OCI-LY7 (cell line): ENCODE data around the gene PPP1R11. TPM values are rescaled to one million over a fixed set of nuclear protein-coding genes. Genes with fewer than 3 reads are reported as not detected.

Source experiments
- BruUV-seq: library from RNA; stranded (reverse); fragments of 400-500 nt; replicated peaks from 2 replicates; lab custom pipeline; 2021; lab: Mats Ljungman, UMichigan
- CTCF ChIA-PET: fragments of 300-600 bp; sonication (Branson Sonifier 250); formaldehyde crosslinking; loops from one replicate; lab custom pipeline; 2022; ENCODE audit warnings: antibody characterized with exemption; ENCODE audit not compliant: unreplicated experiment; lab: Charles Lee
- POLR2A ChIA-PET: fragments of 300-600 bp; sonication (Branson Sonifier 250); formaldehyde crosslinking; loops from one replicate; lab custom pipeline; 2022; ENCODE audit warnings: antibody characterized with exemption; lab: Charles Lee
- DNase-seq: peaks from one replicate; pipeline ENCODE4 v3.0.0-alpha.2; 2015; ENCODE audit warnings: low spot score
- H2AFZ ChIP-seq: fragments of 200-600 bp; sonication (generic), shearing (Covaris generic); 2 replicates; pipeline ENCODE4 v1.6.1; 2014; ENCODE audit warnings: mild to moderate bottlenecking, antibody characterized with exemption, low read length, moderate library complexity
- H3K27ac ChIP-seq: fragments of 200-600 bp; sonication (generic); 2 replicates; pipeline ENCODE4 v1.5.1; 2014; ENCODE audit warnings: mixed run types, low read depth, mild to moderate bottlenecking, moderate library complexity, low read length, inconsistent platforms; ENCODE audit not compliant: poor library complexity, severe bottlenecking
- H3K36me3 ChIP-seq: fragments of 200-600 bp; sonication (generic); 2 replicates; pipeline ENCODE4 v1.6.1; 2014; ENCODE audit warnings: mild to moderate bottlenecking, antibody characterized with exemption, low read length, moderate library complexity, mixed read lengths; ENCODE audit not compliant: insufficient read depth
- H3K4me1 ChIP-seq: fragments of 200-600 bp; sonication (generic); 2 replicates; pipeline ENCODE4 v1.5.1; 2014; ENCODE audit warnings: mild to moderate bottlenecking, low read length; ENCODE audit not compliant: insufficient read depth, poor library complexity, severe bottlenecking
- H3K4me2 ChIP-seq: fragments of 200-600 bp; sonication (generic); 2 replicates; pipeline ENCODE4 v1.6.1; 2014; ENCODE audit warnings: mild to moderate bottlenecking, low read length
- H3K4me3 ChIP-seq: fragments of 200-600 bp; sonication (generic); 2 replicates; pipeline ENCODE4 v1.5.1; 2014; ENCODE audit warnings: mild to moderate bottlenecking, low read depth, low read length; ENCODE audit not compliant: poor library complexity, severe bottlenecking
- H3K79me2 ChIP-seq: fragments of 200-600 bp; sonication (generic); 2 replicates; pipeline ENCODE4 v1.6.1; 2016; ENCODE audit warnings: low read depth, mild to moderate bottlenecking, low read length, moderate library complexity, mixed read lengths; ENCODE audit not compliant: insufficient read depth
- H3K9me2 ChIP-seq: fragments of 200-600 bp; sonication (generic); 2 replicates; pipeline ENCODE4 v1.6.1; 2016; ENCODE audit warnings: mild to moderate bottlenecking, low read length, mixed read lengths; ENCODE audit not compliant: insufficient read depth
- H3K9me3 ChIP-seq: fragments of 200-600 bp; sonication (generic); 2 replicates; pipeline ENCODE4 v1.6.1; 2014; ENCODE audit warnings: mild to moderate bottlenecking, mixed run types, low read length, mixed read lengths
- H4K20me1 ChIP-seq: fragments of 200-600 bp; sonication (generic); 2 replicates; pipeline ENCODE4 v1.6.1; 2014; ENCODE audit warnings: mild to moderate bottlenecking, antibody characterized with exemption, low read length, moderate library complexity, mixed read lengths; ENCODE audit not compliant: insufficient read depth
- CTCF ChIP-seq: fragments of 200-600 bp; sonication (generic); conservative IDR thresholded peaks from 2 replicates; pipeline ENCODE4 v1.5.1; 2014; ENCODE audit warnings: mild to moderate bottlenecking, antibody characterized with exemption, low read length, moderate library complexity, mixed read lengths
- EZH2phosphoT487 ChIP-seq: fragments of 200-600 bp; sonication (generic); IDR thresholded peaks from 2 replicates; pipeline ENCODE4 v1.6.1; 2018; ENCODE audit warnings: low read depth, borderline replicate concordance, mild to moderate bottlenecking, mixed run types, antibody characterized with exemption, low read length, moderate library complexity, mixed read lengths
- intact Hi-C: fragments of 100-400 bp; cut with micrococcal nuclease; formaldehyde crosslinking; loops from one replicate; pipeline ENCODE4 v1.10.0; 2022; ENCODE audit not compliant: unreplicated experiment
- total RNA-seq, 2 experiments: library from RNA; depleted of rRNA in 1 of 2; stranded (reverse); fragments of >200 nt in 1 of 2; shearing (Covaris generic) in 1 of 2; gene quantifications; 2 replicates each; pipeline ENCODE4 v1.2.3, GENCODE V29; 2014 to 2022

Gene PPP1R11
- total RNA-seq, 2 experiments from 2014 or later: 30.6 to 36.5 TPM

DNA sequence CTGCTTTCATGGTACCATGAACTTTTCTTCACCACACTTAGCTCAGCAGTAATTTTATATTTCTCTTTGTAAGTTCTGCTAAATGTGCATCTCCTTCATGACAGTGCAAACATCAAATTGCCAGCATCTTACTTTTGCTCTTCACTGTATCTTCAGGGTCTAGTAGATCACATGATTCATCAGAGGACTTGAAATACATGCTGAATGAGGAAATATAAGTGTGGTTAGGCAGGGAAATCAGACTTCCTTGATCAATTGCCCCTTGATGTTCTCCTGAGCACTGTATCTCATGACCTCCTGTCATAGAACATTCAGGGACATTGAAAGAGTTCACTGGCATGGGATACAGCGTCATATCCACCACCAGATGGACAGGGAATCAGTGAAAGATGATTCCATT lies 31.2 kb upstream of the PPP1R11 start:
- CTCF ChIA-PET: no interaction called here
- Histone ChIP-seq H3K4me2 (no peak overlapping the region), H2AFZ (no peak overlapping the region), H3K9me2 (no peaks in the 10 kb centered on the region), H3K79me2 (no peaks in the 10 kb centered on the region), H4K20me1 (no peaks in the 10 kb centered on the region), H3K27ac (no peak overlapping the region), H3K4me1 (no peaks in the 10 kb centered on the region), H3K9me3 (no peaks in the 10 kb centered on the region), H3K36me3 (no peaks in the 10 kb centered on the region), H3K4me3 (no peak overlapping the region)
- BruUV-seq: no TSS peak
- intact Hi-C loops: no loop called here
- POLR2A ChIA-PET: no interaction called here
- no peak for TF ChIP-seq CTCF
- TF ChIP-seq EZH2phosphoT487: no peak
- no peak for DNase-seq

DNA sequence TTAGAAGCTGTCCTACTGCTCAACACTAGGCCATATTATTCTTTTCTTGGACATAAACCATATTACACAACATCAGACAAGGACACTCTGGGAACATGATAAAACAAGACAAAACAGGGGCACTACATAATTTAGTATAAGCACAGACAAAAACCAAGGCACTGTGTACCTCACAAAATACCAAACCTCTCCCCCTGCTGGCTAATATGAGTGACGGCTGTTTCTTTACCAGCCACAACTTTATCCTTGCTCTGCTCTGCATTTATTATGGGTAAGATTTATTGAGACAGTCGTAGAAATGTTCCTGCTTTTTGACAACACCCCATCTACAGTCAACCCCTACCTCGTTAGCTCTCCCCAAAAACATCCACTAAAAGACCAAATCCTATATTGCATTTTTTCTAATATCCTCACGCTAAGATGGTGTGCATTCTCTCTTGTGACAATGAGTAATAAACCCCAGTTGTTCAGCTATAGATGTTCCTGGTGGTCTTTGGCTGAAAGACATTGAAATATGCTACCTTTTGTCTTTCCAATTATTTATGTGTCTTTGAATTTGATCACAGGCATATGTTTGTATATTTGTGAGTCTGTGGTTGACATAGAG lies 29.7 kb upstream of the PPP1R11 start:
- POLR2A ChIA-PET: interaction anchor here (0.7 to 1.3 kb wide), 2 partner anchors 10 to 23 kb away, joined by 3 read pairs; partner anchors contain the start of gene POLR1H

More for the DNA sequence above, 29.7 kb upstream of the PPP1R11 start:
- Histone ChIP-seq H3K27ac (no peak overlapping the region), H3K9me3 (no peaks in the 10 kb centered on the region), H3K4me1 (no peaks in the 10 kb centered on the region), H4K20me1 (no peaks in the 10 kb centered on the region), H3K79me2 (no peaks in the 10 kb centered on the region), H3K9me2 (no peaks in the 10 kb centered on the region), H3K4me2 (no peak overlapping the region), H3K36me3 (no peaks in the 10 kb centered on the region), H2AFZ (no peak overlapping the region), H3K4me3 (no peak overlapping the region)
- DNase-seq: peak; percentile 35
- intact Hi-C loops: no loop called here
- peak; percentile 79 for TF ChIP-seq CTCF
- TF ChIP-seq EZH2phosphoT487: no peak
- no TSS peak for BruUV-seq
- CTCF ChIA-PET: no interaction called here
